Measurements from ENCODE around the gene PIK3C3. TPM values are rescaled to one million over a fixed set of nuclear protein-coding genes. Genes with fewer than 3 reads are reported as not detected.

The PIK3C3 gene
- total and polyA plus RNA-seq, 7 donors: 19.1 to 39.7 (median 32.1) TPM

- Histone ChIP-seq H3K9me3 (no peaks in the 10 kb centered on the region), H3K4me3 (no peak overlapping the region), H3K36me3 (ENCODE audit: insufficient read depth in 1 of 2, low read depth in 1 of 2) (peaks cover 2 to 49% of the 10 kb centered on the region in 2 donors), H3K27ac (no peak overlapping the region), H3K27me3 (ENCODE audit: insufficient read depth in 3 of 3, low read length in 2 of 3) (no peaks in the 10 kb centered on the region), H3K4me1 (no peaks in the 10 kb centered on the region)
- no peak for ATAC-seq
- no peak for DNase-seq
- intact Hi-C loops (cut with DNase I): no loop called here
- 70 to 80% (median 75%) methylated on average over 4 of the region's 4 CpGs for WGBS, 3 donors
- TF ChIP-seq, protein P1, sequence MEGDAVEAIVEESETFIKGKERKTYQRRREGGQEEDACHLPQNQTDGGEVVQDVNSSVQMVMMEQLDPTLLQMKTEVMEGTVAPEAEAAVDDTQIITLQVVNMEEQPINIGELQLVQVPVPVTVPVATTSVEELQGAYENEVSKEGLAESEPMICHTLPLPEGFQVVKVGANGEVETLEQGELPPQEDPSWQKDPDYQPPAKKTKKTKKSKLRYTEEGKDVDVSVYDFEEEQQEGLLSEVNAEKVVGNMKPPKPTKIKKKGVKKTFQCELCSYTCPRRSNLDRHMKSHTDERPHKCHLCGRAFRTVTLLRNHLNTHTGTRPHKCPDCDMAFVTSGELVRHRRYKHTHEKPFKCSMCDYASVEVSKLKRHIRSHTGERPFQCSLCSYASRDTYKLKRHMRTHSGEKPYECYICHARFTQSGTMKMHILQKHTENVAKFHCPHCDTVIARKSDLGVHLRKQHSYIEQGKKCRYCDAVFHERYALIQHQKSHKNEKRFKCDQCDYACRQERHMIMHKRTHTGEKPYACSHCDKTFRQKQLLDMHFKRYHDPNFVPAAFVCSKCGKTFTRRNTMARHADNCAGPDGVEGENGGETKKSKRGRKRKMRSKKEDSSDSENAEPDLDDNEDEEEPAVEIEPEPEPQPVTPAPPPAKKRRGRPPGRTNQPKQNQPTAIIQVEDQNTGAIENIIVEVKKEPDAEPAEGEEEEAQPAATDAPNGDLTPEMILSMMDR (IDR thresholded peaks at IDR 0.05): no peak
These were observed 127.6 kb downstream of the PIK3C3 start for GRCh38 chr18:42082415-42083234.

- TF ChIP-seq, protein P1 (IDR thresholded peaks at IDR 0.05): no peak
- ATAC-seq (no peak), DNase-seq (no peak)
- Histone ChIP-seq H3K4me1 (no peaks in the 10 kb centered on the region), H3K27me3 (ENCODE audit: insufficient read depth in 3 of 3, low read length in 2 of 3) (no peaks in the 10 kb centered on the region), H3K4me3 (no peak overlapping the region), H3K9me3 (no peaks in the 10 kb centered on the region), H3K27ac (no peak overlapping the region), H3K36me3 (ENCODE audit: insufficient read depth in 1 of 2, low read depth in 1 of 2) (peaks cover 0 to 21% of the 10 kb centered on the region in 2 donors)
- intact Hi-C loops (cut with DNase I): no loop called here
- WGBS, 3 donors: 72 to 83% (median 76%) methylated on average over 4 of the region's 4 CpGs
These were observed 131.3 kb downstream of the PIK3C3 start for GRCh38 chr18:42086288-42086687.

DNA sequence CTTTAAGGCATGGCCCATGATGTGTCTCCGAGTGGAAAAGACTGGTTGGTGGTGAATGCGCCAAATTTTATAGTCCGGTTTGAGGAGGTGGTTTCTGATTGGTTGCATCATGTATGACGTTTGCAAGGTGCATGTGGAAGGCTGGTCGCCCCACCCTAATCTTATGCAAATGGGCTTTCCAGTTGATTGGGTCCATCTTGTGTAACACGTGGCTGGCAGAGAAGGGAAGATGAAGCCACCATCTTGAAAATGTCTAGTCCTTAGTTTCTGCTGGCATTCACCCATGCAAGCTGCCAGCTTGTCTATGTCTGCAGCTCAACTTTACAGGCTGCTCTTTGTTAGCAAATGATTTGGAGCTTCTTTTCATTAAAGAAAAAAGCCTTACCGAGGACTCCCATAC is 132.2 kb downstream of the PIK3C3 start:
- WGBS, 3 donors: 78 to 88% (median 86%) methylated on average over 7 of the region's 7 CpGs
- DNase-seq: no peak
- Histone ChIP-seq H3K4me3 (no peak overlapping the region), H3K36me3 (ENCODE audit: insufficient read depth in 1 of 2, low read depth in 1 of 2) (peaks cover 0 to 11% of the 10 kb centered on the region in 2 donors), H3K27me3 (ENCODE audit: insufficient read depth in 3 of 3, low read length in 2 of 3) (no peaks in the 10 kb centered on the region), H3K9me3 (no peaks in the 10 kb centered on the region), H3K27ac (no peak overlapping the region), H3K4me1 (no peaks in the 10 kb centered on the region)
- TF ChIP-seq, protein P1 (IDR thresholded peaks at IDR 0.05): no peak
- no peak for ATAC-seq
- intact Hi-C loops (cut with DNase I): no loop called here

GRCh38 chr18:42087876-42088275 is 132.8 kb downstream of the PIK3C3 start:
- WGBS, 3 donors: 73 to 93% (median 86%) methylated on average over 4 of the region's 4 CpGs
- H3K4me3 ChIP-seq: no peak overlapping the region
- H3K27me3 ChIP-seq (ENCODE audit: insufficient read depth in 3 of 3, low read length in 2 of 3): no peaks in the 10 kb centered on the region
- intact Hi-C loops (cut with DNase I): no loop called here
- DNase-seq (no peak), ATAC-seq (no peak)
- H3K36me3 ChIP-seq (ENCODE audit: insufficient read depth in 1 of 2, low read depth in 1 of 2): peaks cover 0 to 10% of the 10 kb centered on the region in 2 donors
- TF ChIP-seq, protein P1 (IDR thresholded peaks at IDR 0.05): no peak
- H3K9me3 ChIP-seq: no peaks in the 10 kb centered on the region
- no peak overlapping the region for H3K27ac ChIP-seq
- H3K4me1 ChIP-seq: no peaks in the 10 kb centered on the region
